BE2C (cell line): Measurements from ENCODE around the gene ANKRD53.

Experiments used
- DNase-seq: peaks from one replicate; pipeline ENCODE4 v3.0.0-alpha.2; 2020
- H3K27me3 ChIP-seq: fragments of 250-450 bp; sonication (Bioruptor Pico); 2 replicates; pipeline ENCODE4 v1.5.1; 2020; ENCODE audit warnings: mild to moderate bottlenecking
- H3K36me3 ChIP-seq: fragments of 250-450 bp; sonication (Bioruptor Pico); 2 replicates; pipeline ENCODE4 v1.5.1; 2020; ENCODE audit warnings: mild to moderate bottlenecking
- H3K4me1 ChIP-seq: fragments of 250-450 bp; sonication (Bioruptor Pico); 2 replicates; pipeline ENCODE4 v1.5.1; 2020
- H3K4me3 ChIP-seq: 2 replicates; pipeline ENCODE4 v1.5.1; 2011; ENCODE audit warnings: low read depth, low read length
- H3K9me3 ChIP-seq: fragments of 250-450 bp; sonication (Bioruptor Pico); 2 replicates; pipeline ENCODE4 v1.5.1; 2020
- TF ChIP-seq, protein P1 (sequence below): IDR thresholded peaks from 2 replicates; pipeline ENCODE4 v1.5.1; 2012; ENCODE audit warnings: mild to moderate bottlenecking, low read depth, low read length

The ANKRD53 gene

DNA sequence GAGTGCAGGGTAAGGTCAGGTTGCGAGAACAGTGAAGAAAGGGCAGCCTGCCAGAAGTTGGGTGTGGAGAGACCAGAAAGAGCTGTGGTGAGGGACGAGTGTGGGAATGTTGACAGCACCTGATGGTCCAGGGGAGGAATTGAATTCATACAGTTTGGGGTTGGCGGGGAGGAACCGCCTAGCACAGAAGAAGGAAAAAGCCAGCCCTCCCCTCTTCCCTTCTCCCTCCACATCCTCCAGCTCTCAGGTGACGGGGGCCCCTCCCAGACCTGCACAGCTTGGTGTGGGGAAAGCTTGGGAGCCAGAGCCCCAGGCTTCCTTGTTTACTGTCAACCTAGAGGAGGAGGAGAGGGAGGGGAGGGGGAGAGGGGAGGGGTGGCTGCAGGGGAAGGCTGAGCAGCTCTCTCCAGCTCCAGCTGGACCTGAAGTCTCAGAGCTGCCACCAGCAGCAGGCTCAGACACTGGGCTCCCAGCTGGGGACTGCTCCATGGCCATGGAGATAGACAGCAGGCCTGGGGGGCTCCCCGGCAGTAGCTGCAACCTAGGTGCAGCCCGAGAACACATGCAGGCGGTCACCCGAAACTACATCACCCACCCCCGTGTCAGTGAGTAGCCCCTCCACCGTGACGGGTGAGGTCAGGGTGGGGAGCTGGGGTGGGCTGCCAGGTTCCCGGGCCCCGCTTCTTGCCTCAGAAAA, 42.8 kb upstream of the ANKRD53 start, which contains the start of gene ATP6V1B1:
TSS of gene ATP6V1B1 (plus strand) at position 433 of the 697 bp plus-strand sequence. CDS start at position 488, 55 bp downstream.
- DNase-seq = no peak
- Histone ChIP-seq H3K27me3 (no peaks in the 10 kb centered on the region), H3K9me3 (no peaks in the 10 kb centered on the region), H3K4me3 (no peak within 1 kb of the TSS), H3K4me1 (no peaks in the 10 kb centered on the region), H3K36me3 (no peaks in the 10 kb centered on the region)
- TF ChIP-seq, protein P1, sequence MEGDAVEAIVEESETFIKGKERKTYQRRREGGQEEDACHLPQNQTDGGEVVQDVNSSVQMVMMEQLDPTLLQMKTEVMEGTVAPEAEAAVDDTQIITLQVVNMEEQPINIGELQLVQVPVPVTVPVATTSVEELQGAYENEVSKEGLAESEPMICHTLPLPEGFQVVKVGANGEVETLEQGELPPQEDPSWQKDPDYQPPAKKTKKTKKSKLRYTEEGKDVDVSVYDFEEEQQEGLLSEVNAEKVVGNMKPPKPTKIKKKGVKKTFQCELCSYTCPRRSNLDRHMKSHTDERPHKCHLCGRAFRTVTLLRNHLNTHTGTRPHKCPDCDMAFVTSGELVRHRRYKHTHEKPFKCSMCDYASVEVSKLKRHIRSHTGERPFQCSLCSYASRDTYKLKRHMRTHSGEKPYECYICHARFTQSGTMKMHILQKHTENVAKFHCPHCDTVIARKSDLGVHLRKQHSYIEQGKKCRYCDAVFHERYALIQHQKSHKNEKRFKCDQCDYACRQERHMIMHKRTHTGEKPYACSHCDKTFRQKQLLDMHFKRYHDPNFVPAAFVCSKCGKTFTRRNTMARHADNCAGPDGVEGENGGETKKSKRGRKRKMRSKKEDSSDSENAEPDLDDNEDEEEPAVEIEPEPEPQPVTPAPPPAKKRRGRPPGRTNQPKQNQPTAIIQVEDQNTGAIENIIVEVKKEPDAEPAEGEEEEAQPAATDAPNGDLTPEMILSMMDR = no peak

GRCh38 chr2:70936165-70936978, 42.1 kb upstream of the ANKRD53 start:
- no peaks in the 10 kb centered on the region for H3K36me3 ChIP-seq
- no peak overlapping the region for H3K4me3 ChIP-seq
- DNase-seq = no peak
- H3K27me3 ChIP-seq = no peaks in the 10 kb centered on the region
- TF ChIP-seq, protein P1 = no peak
- H3K4me1 ChIP-seq = no peaks in the 10 kb centered on the region
- no peaks in the 10 kb centered on the region for H3K9me3 ChIP-seq

GRCh38 chr2:70936979-70937811, 41.2 kb upstream of the ANKRD53 start:
- no peaks in the 10 kb centered on the region for H3K27me3 ChIP-seq
- DNase-seq = no peak
- no peaks in the 10 kb centered on the region for H3K9me3 ChIP-seq
- TF ChIP-seq, protein P1 = no peak
- H3K36me3 ChIP-seq = no peaks in the 10 kb centered on the region
- no peak overlapping the region for H3K4me3 ChIP-seq
- H3K4me1 ChIP-seq = no peaks in the 10 kb centered on the region

- Histone ChIP-seq H3K4me3 (no peak overlapping the region), H3K27me3 (no peaks in the 10 kb centered on the region), H3K36me3 (no peaks in the 10 kb centered on the region), H3K4me1 (no peaks in the 10 kb centered on the region), H3K9me3 (no peaks in the 10 kb centered on the region)
- TF ChIP-seq, protein P1 = no peak
- DNase-seq = no peak
Measured at GRCh38 chr2:70937866-70938585, 40.4 kb upstream of the ANKRD53 start.

DNA sequence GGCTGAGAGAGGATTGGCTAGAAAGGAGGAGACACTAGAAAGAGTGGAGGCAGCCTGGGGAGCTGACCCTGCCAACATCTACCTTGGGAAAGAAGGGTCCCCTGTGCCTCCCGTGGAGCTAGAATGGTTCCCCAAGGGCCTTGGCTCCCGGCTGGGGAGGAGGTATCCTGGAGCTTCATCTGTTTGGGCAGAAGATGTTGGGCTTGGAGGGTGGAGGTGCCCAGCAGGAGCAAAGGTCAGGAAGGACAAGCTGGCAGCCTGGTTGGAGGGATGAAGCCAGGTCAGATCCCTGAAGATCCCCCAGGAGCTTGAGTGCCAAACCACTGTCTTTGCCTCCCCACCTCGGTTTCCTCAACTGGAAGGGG, 39.9 kb upstream of the ANKRD53 start:
- no peak for DNase-seq
- no peaks in the 10 kb centered on the region for H3K4me1 ChIP-seq
- H3K9me3 ChIP-seq = no peaks in the 10 kb centered on the region
- H3K27me3 ChIP-seq = no peaks in the 10 kb centered on the region
- H3K36me3 ChIP-seq = no peaks in the 10 kb centered on the region
- no peak overlapping the region for H3K4me3 ChIP-seq
- TF ChIP-seq, protein P1 = no peak
